OCI-LY7 (cell line): ENCODE measurements around the gene SYCP2L. TPM values are rescaled to one million over a fixed set of nuclear protein-coding genes. Genes with fewer than 3 reads are reported as not detected.

Experiments
- BruUV-seq: library from RNA; stranded (reverse); fragments of 400-500 nt; replicated peaks from 2 replicates; lab custom pipeline; 2021; lab: Mats Ljungman, UMichigan
- CTCF ChIA-PET: fragments of 300-600 bp; sonication (Branson Sonifier 250); formaldehyde crosslinking; loops from one replicate; lab custom pipeline; 2022; ENCODE audit warnings: antibody characterized with exemption; ENCODE audit not compliant: unreplicated experiment; lab: Charles Lee
- POLR2A ChIA-PET: fragments of 300-600 bp; sonication (Branson Sonifier 250); formaldehyde crosslinking; loops from one replicate; lab custom pipeline; 2022; ENCODE audit warnings: antibody characterized with exemption; lab: Charles Lee
- DNase-seq: peaks from one replicate; pipeline ENCODE4 v3.0.0-alpha.2; 2015; ENCODE audit warnings: low spot score
- H2AFZ ChIP-seq: fragments of 200-600 bp; sonication (generic), shearing (Covaris generic); 2 replicates; pipeline ENCODE4 v1.6.1; 2014; ENCODE audit warnings: mild to moderate bottlenecking, antibody characterized with exemption, low read length, moderate library complexity
- H3K27ac ChIP-seq: fragments of 200-600 bp; sonication (generic); 2 replicates; pipeline ENCODE4 v1.5.1; 2014; ENCODE audit warnings: mixed run types, low read depth, mild to moderate bottlenecking, moderate library complexity, low read length, inconsistent platforms; ENCODE audit not compliant: poor library complexity, severe bottlenecking
- H3K36me3 ChIP-seq: fragments of 200-600 bp; sonication (generic); 2 replicates; pipeline ENCODE4 v1.6.1; 2014; ENCODE audit warnings: mild to moderate bottlenecking, antibody characterized with exemption, low read length, moderate library complexity, mixed read lengths; ENCODE audit not compliant: insufficient read depth
- H3K4me1 ChIP-seq: fragments of 200-600 bp; sonication (generic); 2 replicates; pipeline ENCODE4 v1.5.1; 2014; ENCODE audit warnings: mild to moderate bottlenecking, low read length; ENCODE audit not compliant: insufficient read depth, poor library complexity, severe bottlenecking
- H3K4me2 ChIP-seq: fragments of 200-600 bp; sonication (generic); 2 replicates; pipeline ENCODE4 v1.6.1; 2014; ENCODE audit warnings: mild to moderate bottlenecking, low read length
- H3K4me3 ChIP-seq: fragments of 200-600 bp; sonication (generic); 2 replicates; pipeline ENCODE4 v1.5.1; 2014; ENCODE audit warnings: mild to moderate bottlenecking, low read depth, low read length; ENCODE audit not compliant: poor library complexity, severe bottlenecking
- H3K79me2 ChIP-seq: fragments of 200-600 bp; sonication (generic); 2 replicates; pipeline ENCODE4 v1.6.1; 2016; ENCODE audit warnings: low read depth, mild to moderate bottlenecking, low read length, moderate library complexity, mixed read lengths; ENCODE audit not compliant: insufficient read depth
- H3K9me2 ChIP-seq: fragments of 200-600 bp; sonication (generic); 2 replicates; pipeline ENCODE4 v1.6.1; 2016; ENCODE audit warnings: mild to moderate bottlenecking, low read length, mixed read lengths; ENCODE audit not compliant: insufficient read depth
- H3K9me3 ChIP-seq: fragments of 200-600 bp; sonication (generic); 2 replicates; pipeline ENCODE4 v1.6.1; 2014; ENCODE audit warnings: mild to moderate bottlenecking, mixed run types, low read length, mixed read lengths
- H4K20me1 ChIP-seq: fragments of 200-600 bp; sonication (generic); 2 replicates; pipeline ENCODE4 v1.6.1; 2014; ENCODE audit warnings: mild to moderate bottlenecking, antibody characterized with exemption, low read length, moderate library complexity, mixed read lengths; ENCODE audit not compliant: insufficient read depth
- CTCF ChIP-seq: fragments of 200-600 bp; sonication (generic); conservative IDR thresholded peaks from 2 replicates; pipeline ENCODE4 v1.5.1; 2014; ENCODE audit warnings: mild to moderate bottlenecking, antibody characterized with exemption, low read length, moderate library complexity, mixed read lengths
- EZH2phosphoT487 ChIP-seq: fragments of 200-600 bp; sonication (generic); IDR thresholded peaks from 2 replicates; pipeline ENCODE4 v1.6.1; 2018; ENCODE audit warnings: low read depth, borderline replicate concordance, mild to moderate bottlenecking, mixed run types, antibody characterized with exemption, low read length, moderate library complexity, mixed read lengths
- intact Hi-C: fragments of 100-400 bp; cut with micrococcal nuclease; formaldehyde crosslinking; loops from one replicate; pipeline ENCODE4 v1.10.0; 2022; ENCODE audit not compliant: unreplicated experiment
- total RNA-seq, 2 experiments: library from RNA; depleted of rRNA in 1 of 2; stranded (reverse); fragments of >200 nt in 1 of 2; shearing (Covaris generic) in 1 of 2; gene quantifications; 2 replicates each; pipeline ENCODE4 v1.2.3, GENCODE V29; 2014 to 2022

Gene SYCP2L
- total RNA-seq, 2 experiments from 2014 or later, result 1.3 to 1.4 TPM

DNA sequence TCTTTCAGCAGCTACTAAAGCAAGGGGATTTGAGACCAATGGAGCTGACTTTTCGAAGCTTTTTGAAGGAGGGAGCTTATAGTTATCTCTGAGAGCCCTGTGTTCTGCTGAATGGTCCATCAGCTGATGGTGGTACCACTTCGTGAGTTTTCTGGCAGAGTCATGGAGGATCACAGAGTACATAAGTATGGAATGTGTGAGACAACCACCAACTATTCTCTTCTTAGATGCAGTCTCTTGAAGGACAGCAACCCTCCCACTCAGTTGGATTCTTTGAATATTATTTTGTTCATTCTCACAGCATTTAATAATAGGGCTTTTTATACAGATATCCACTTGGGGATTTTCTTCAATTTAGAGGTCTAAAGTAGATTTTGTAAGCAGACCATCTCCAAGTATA is 81.9 kb downstream of the SYCP2L start:
- Histone ChIP-seq H3K4me3 (no peak overlapping the region), H3K4me2 (no peak overlapping the region), H3K9me2 (no peaks in the 10 kb centered on the region), H3K9me3 (0 out of 2 replicates have a peak, but pooled peaks cover 4% of the 10 kb centered on the region), H3K4me1 (no peaks in the 10 kb centered on the region), H2AFZ (no peak overlapping the region), H3K79me2 (no peaks in the 10 kb centered on the region), H3K36me3 (no peaks in the 10 kb centered on the region), H3K27ac (no peak overlapping the region), H4K20me1 (no peaks in the 10 kb centered on the region)
- BruUV-seq, result no TSS peak
- TF ChIP-seq EZH2phosphoT487 (no peak), CTCF (no peak)
- ChIA-PET POLR2A (interaction anchor here (0.6 to 0.9 kb wide), 2 partner anchors 19 to 21 kb away, joined by 3 read pairs; no protein-coding TSS in a partner anchor), CTCF (no interaction called here)
- intact Hi-C loops, result no loop called here
- no peak for DNase-seq

GRCh38 chr6:10970731-10971130 is 83.9 kb downstream of the SYCP2L start:
- CTCF ChIA-PET, result no interaction called here

More at GRCh38 chr6:10970731-10971130, 83.9 kb downstream of the SYCP2L start:
- H3K27ac ChIP-seq, result no peak overlapping the region
- no peaks in the 10 kb centered on the region for H3K4me1 ChIP-seq
- H2AFZ ChIP-seq, result no peak overlapping the region
- BruUV-seq, result no TSS peak
- H4K20me1 ChIP-seq, result no peaks in the 10 kb centered on the region
- TF ChIP-seq EZH2phosphoT487 (no peak), CTCF (no peak)
- no peaks in the 10 kb centered on the region for H3K9me3 ChIP-seq
- H3K4me3 ChIP-seq, result no peak overlapping the region
- intact Hi-C loops, result no loop called here
- no peaks in the 10 kb centered on the region for H3K79me2 ChIP-seq
- POLR2A ChIA-PET, result no interaction called here
- H3K4me2 ChIP-seq, result no peak overlapping the region
- DNase-seq, result no peak
- no peaks in the 10 kb centered on the region for H3K9me2 ChIP-seq
- no peaks in the 10 kb centered on the region for H3K36me3 ChIP-seq
